K562 (cell line): ENCODE measurements around the gene FOXK2. TPM values are rescaled to one million over a fixed set of nuclear protein-coding genes. Genes with fewer than 3 reads are reported as not detected.

Experiments
- ATF2 ChIP-seq: sonication (generic); formaldehyde crosslinking; IDR thresholded peaks from 2 replicates; pipeline ENCODE4 v1.8.1; 2022; ENCODE audit warnings: missing genetic modification reagents
- ATF4 ChIP-seq: fragments of 450-650 bp; formaldehyde crosslinking; IDR thresholded peaks from 2 replicates; pipeline ENCODE4 v1.4.0; 2022; ENCODE audit warnings: mild to moderate bottlenecking, moderate library complexity
- BCL6 ChIP-seq: fragments of 250-450 bp; sonication (Bioruptor Pico); IDR thresholded peaks from 2 replicates; pipeline ENCODE4 v1.4.0; 2020
- ELF4 ChIP-seq: fragments of 450-650 bp; formaldehyde crosslinking; IDR thresholded peaks from 2 replicates; pipeline ENCODE4 v1.4.0; 2022; ENCODE audit warnings: missing genetic modification characterization
- FOS ChIP-seq: IDR thresholded peaks from 3 replicates; pipeline ENCODE4 v1.6.1; 2011; ENCODE audit not compliant: insufficient read length; ENCODE audit errors: extremely low read depth
- HOXB6 ChIP-seq: fragments of 250-450 bp; sonication (Bioruptor Pico); IDR thresholded peaks from 2 replicates; pipeline ENCODE4 v1.5.1; 2022; ENCODE audit warnings: mild to moderate bottlenecking, borderline replicate concordance
- RBM25 ChIP-seq: fragments of 200-400 bp; formaldehyde crosslinking; IDR thresholded peaks from 2 replicates; pipeline ENCODE4 v1.6.1; 2018; ENCODE audit warnings: low read length, low read depth, moderate library complexity; ENCODE audit not compliant: severe bottlenecking
- ZNF23 ChIP-seq: fragments of 250-450 bp; sonication (Bioruptor Pico); IDR thresholded peaks from 2 replicates; pipeline ENCODE4 v1.4.0; 2020; ENCODE audit warnings: mild to moderate bottlenecking
- ZNF274 ChIP-seq: IDR thresholded peaks from 2 replicates; pipeline ENCODE4 v1.6.1; 2011; ENCODE audit warnings: low read depth, mild to moderate bottlenecking, low read length, moderate library complexity, borderline replicate concordance
- ZNF318 ChIP-seq, 2 experiments: fragments of 450-650 bp; IDR thresholded peaks; 2 replicates each; pipeline ENCODE4 v1.6.1; 2016; ENCODE audit warnings: mild to moderate bottlenecking in 2 of 2, borderline replicate concordance in 1 of 2, low read depth in 1 of 2, moderate library complexity in 1 of 2
- ZNF507 ChIP-seq: conservative IDR thresholded peaks from 2 replicates; pipeline ENCODE4 v1.6.1; 2017; ENCODE audit warnings: missing genetic modification characterization, missing compliant biosample characterization
- ZNF695 ChIP-seq: fragments of 450-650 bp; formaldehyde crosslinking; IDR thresholded peaks from 2 replicates; pipeline ENCODE4 v1.4.0; 2020; ENCODE audit warnings: mild to moderate bottlenecking, moderate library complexity
- ZNF699 ChIP-seq: fragments of 250-450 bp; sonication (Bioruptor Pico); IDR thresholded peaks from 2 replicates; pipeline ENCODE4 v1.8.0; 2021; ENCODE audit warnings: mild to moderate bottlenecking, moderate library complexity; ENCODE audit not compliant: insufficient replicate concordance
- ZNF830 ChIP-seq: fragments of 250-450 bp; sonication (Bioruptor Pico); IDR thresholded peaks from 2 replicates; pipeline ENCODE4 v1.5.0; 2021; ENCODE audit warnings: mild to moderate bottlenecking
- polyA plus RNA-seq, 8 experiments: library from polyadenylated mRNA; depleted of rRNA in 4 of 8; stranded (reverse) in 5 of 8; unstranded in 3 of 8; fragments of >200 nt; fragmentation: Nextera tagmentation in 2 of 8; fragmentation: Illumina TruSeq in 1 of 8; extraction: Ambion mirVana in 2 of 8; extraction: Trizol in 1 of 8; gene quantifications; 2 replicates each; pipeline versions ENCODE4 v1.2.1 to v1.2.3, GENCODE V29; 2011 to 2014; ENCODE audit warnings: inconsistent platforms in 1 of 8, missing spikeins in 1 of 8
- total RNA-seq, 7 experiments: library from RNA; depleted of rRNA in 6 of 7; stranded (reverse); fragments of >200 nt in 6 of 7; fragmentation: Illumina TruSeq in 2 of 7; extraction: Trizol in 2 of 7; gene quantifications; 2 replicates each; pipeline versions ENCODE4 v1.2.1 to v1.2.3, GENCODE V29; 2011 to 2021; ENCODE audit warnings: low replicate concordance in 1 of 7

FOXK2 gene
- total and polyA plus RNA-seq, 9 of the 15 experiments (the other 6 are each of a cell fraction or from before 2014, with no cell fraction given), result 3.0 to 86.0 (median 44.1) TPM

- peak; percentile 100 for TF ChIP-seq RBM25
- TF ChIP-seq FOS, result peak; percentile 95
- no peak for TF ChIP-seq HOXB6 (CRISPR knock-in tag)
- TF ChIP-seq ZNF274, result no peak
- TF ChIP-seq ZNF699 (CRISPR knock-in tag), result no peak
- no peak for TF ChIP-seq ELF4 (CRISPR knock-in tag)
- peak in 1 of 2 experiments; percentile 60; a peak in 1 of 4 replicates for TF ChIP-seq ZNF318 (IDR thresholded peaks at IDR 0.05; ENCODE audit: borderline replicate concordance in 1 of 2, low read depth in 1 of 2)
- no peak for TF ChIP-seq ZNF695
- TF ChIP-seq ZNF23, result no peak
- TF ChIP-seq ATF4 (CRISPR knock-in tag), result no peak
- TF ChIP-seq ZNF507 (tag), result no peak
- TF ChIP-seq ATF2 (CRISPR knock-in tag), result no peak
- TF ChIP-seq ZNF830, result no peak
- no peak for TF ChIP-seq BCL6 (CRISPR knock-in tag)
Measured at GRCh38 chr17:82518826-82519810, at the start of gene FOXK2 (continued).
